B cell (primary cell): Measurements from ENCODE around the gene PPP1R2B.
"Not testable (repeated sequence)": the region's sequence is repeated elsewhere in the genome, so short reads cannot be mapped to it uniquely, and the experiment has no call there.

Experiments
- CTCF ChIP-seq: fragments of 200-600 bp; IDR thresholded peaks from one replicate; pipeline ENCODE4 v1.8.0; 2022; ENCODE audit warnings: antibody characterized with exemption, mild to moderate bottlenecking
- EZH2 ChIP-seq: IDR thresholded peaks from 2 replicates; pipeline ENCODE4 v1.6.1; 2012; ENCODE audit warnings: borderline replicate concordance, low read depth, mild to moderate bottlenecking, moderate library complexity, low read length; ENCODE audit not compliant: insufficient read depth, poor library complexity, severe bottlenecking

- TF ChIP-seq EZH2, CTCF: not testable (repeated sequence)
Observed at GRCh38 chr5:156853055-156853454, 3.0 kb downstream of the PPP1R2B start.
